SK-N-SH (cell line): ENCODE measurements around the gene TM9SF2. TPM values are rescaled to one million over a fixed set of nuclear protein-coding genes. Genes with fewer than 3 reads are reported as not detected.

Source experiments
- CTCF ChIA-PET: fragments of 300-600, 350-600 bp; formaldehyde crosslinking; extraction: SDS; loops from one replicate; lab custom pipeline; 2021; lab: Yijun Ruan, JAX
- POLR2A ChIA-PET: fragments of 350-600 bp; sonication (Branson Sonifier 250); formaldehyde crosslinking; extraction: SDS; loops from one replicate; lab custom pipeline; 2020; ENCODE audit warnings: antibody characterized with exemption, inconsistent platforms; lab: Yijun Ruan, JAX
- DNase-seq: peaks from one replicate; pipeline ENCODE4 v3.0.0; 2012
- H2AFZ ChIP-seq: fragments of 200-600 bp; sonication (generic); 2 replicates; pipeline ENCODE4 v1.8.1; 2016; ENCODE audit warnings: antibody characterized with exemption, mild to moderate bottlenecking, low read depth
- H3F3A ChIP-seq: fragments of 200-600 bp; sonication (generic); replicated peaks from 2 replicates; pipeline ENCODE3; 2016; ENCODE audit warnings: antibody characterized with exemption, mild to moderate bottlenecking; ENCODE audit not compliant: insufficient read depth
- H3K27ac ChIP-seq, 2 experiments: fragments of 200-500 bp in 1 of 2; fragments of 200-600 bp in 1 of 2; sonication (Bioruptor generic) in 1 of 2; sonication (generic), shearing (Covaris generic) in 1 of 2; 2 replicates each; pipeline versions ENCODE4 v1.5.1 to v1.6.1; 2014 to 2016; ENCODE audit warnings: low read depth in 2 of 2, inconsistent platforms in 1 of 2, low read length in 1 of 2, mild to moderate bottlenecking in 1 of 2, mixed read lengths in 1 of 2
- H3K27me3 ChIP-seq: fragments of 200-600 bp; sonication (generic), shearing (Covaris generic); 2 replicates; pipeline ENCODE4 v1.6.1; 2016; ENCODE audit warnings: mixed run types; ENCODE audit not compliant: insufficient read depth
- H3K36me3 ChIP-seq, 2 experiments: fragments of 200-500 bp in 1 of 2; fragments of 200-600 bp in 1 of 2; sonication (Bioruptor generic) in 1 of 2; sonication (generic) in 1 of 2; replicated peaks in 1 of 2; 2 replicates each; pipeline versions ENCODE3 to v1.5.1; 2014 to 2016; ENCODE audit warnings: low read length in 1 of 2, mild to moderate bottlenecking in 1 of 2; ENCODE audit not compliant: insufficient read depth in 2 of 2, control insufficient read depth in 1 of 2
- H3K4me1 ChIP-seq, 2 experiments: fragments of 200-500 bp in 1 of 2; fragments of 200-600 bp in 1 of 2; sonication (Bioruptor generic) in 1 of 2; sonication (generic), shearing (Covaris generic) in 1 of 2; 2 replicates each; pipeline versions ENCODE4 v1.5.1 to v1.6.1; 2014 to 2016; ENCODE audit warnings: low read depth in 1 of 2, low read length in 1 of 2, mixed run types in 1 of 2; ENCODE audit not compliant: insufficient read depth in 2 of 2, control insufficient read depth in 1 of 2
- H3K4me2 ChIP-seq: fragments of 200-600 bp; sonication (generic), shearing (Covaris generic); 2 replicates; pipeline ENCODE4 v1.6.1; 2017; ENCODE audit warnings: mixed run types
- H3K4me3 ChIP-seq, 2 experiments: fragments of 200-500 bp in 1 of 2; fragments of 200-600 bp in 1 of 2; sonication (Bioruptor generic) in 1 of 2; sonication (generic), shearing (Covaris generic) in 1 of 2; 2 replicates each; pipeline versions ENCODE4 v1.5.1 to v1.8.1; 2014 to 2016; ENCODE audit warnings: low read depth in 2 of 2, inconsistent platforms in 1 of 2, low read length in 1 of 2, mild to moderate bottlenecking in 1 of 2, mixed read lengths in 1 of 2, moderate library complexity in 1 of 2
- H3K79me2 ChIP-seq: fragments of 200-600 bp; sonication (generic); 2 replicates; pipeline ENCODE4 v1.8.1; 2017; ENCODE audit warnings: mild to moderate bottlenecking; ENCODE audit not compliant: insufficient read depth
- H3K9ac ChIP-seq: fragments of 200-600 bp; sonication (generic); 2 replicates; pipeline ENCODE4 v1.6.1; 2017; ENCODE audit warnings: mixed run types
- H3K9me2 ChIP-seq: fragments of 200-600 bp; sonication (generic); 2 replicates; pipeline ENCODE4 v1.6.1; 2017; ENCODE audit warnings: mixed run types
- H3K9me3 ChIP-seq: fragments of 200-600 bp; sonication (generic); 2 replicates; pipeline ENCODE4 v1.6.1; 2017; ENCODE audit warnings: mixed run types, mild to moderate bottlenecking, moderate library complexity
- H4K20me1 ChIP-seq: fragments of 200-600 bp; sonication (generic); 2 replicates; pipeline ENCODE4 v1.6.1; 2017; ENCODE audit warnings: mild to moderate bottlenecking, mixed run types; ENCODE audit not compliant: insufficient read depth
- FOSL2 ChIP-seq: IDR thresholded peaks from 2 replicates; pipeline ENCODE4 v1.4.0; 2012; ENCODE audit warnings: low read depth, mild to moderate bottlenecking, moderate library complexity, borderline replicate concordance
- FOXM1 ChIP-seq: IDR thresholded peaks from 2 replicates; pipeline ENCODE4 v1.4.0; 2012; ENCODE audit warnings: low read depth, mild to moderate bottlenecking
- GATA2 ChIP-seq: sonication (generic); formaldehyde crosslinking; IDR thresholded peaks from 2 replicates; pipeline ENCODE4 v1.5.0; 2020; ENCODE audit warnings: mild to moderate bottlenecking, missing genetic modification reagents
- MEF2A ChIP-seq: IDR thresholded peaks from 2 replicates; pipeline ENCODE4 v1.4.0; 2012; ENCODE audit warnings: low read depth, borderline replicate concordance
- NRF1 ChIP-seq: IDR thresholded peaks from 2 replicates; pipeline ENCODE4 v1.6.1; 2012; ENCODE audit warnings: low read depth, mild to moderate bottlenecking, low read length
- POLR2AphosphoS5 ChIP-seq: IDR thresholded peaks from 2 replicates; pipeline ENCODE4 v1.6.1; 2012; ENCODE audit warnings: low read depth, low read length
- RXRA ChIP-seq: IDR thresholded peaks from 2 replicates; pipeline ENCODE4 v1.4.0; 2012; ENCODE audit warnings: low read depth, mild to moderate bottlenecking, borderline replicate concordance
- TAF1 ChIP-seq: IDR thresholded peaks from 2 replicates; pipeline ENCODE4 v1.6.1; 2012; ENCODE audit warnings: low read depth, mild to moderate bottlenecking, low read length, moderate library complexity, borderline replicate concordance
- TEAD4 ChIP-seq: IDR thresholded peaks from 2 replicates; pipeline ENCODE4 v1.4.0; 2012; ENCODE audit warnings: mild to moderate bottlenecking, borderline replicate concordance; ENCODE audit not compliant: insufficient read depth
- WGBS: methylation state at CpG from one replicate; pipeline ENCODE4 v1.1.6; 2017; ENCODE audit warnings: low lambda C conversion rate; 5-methylcytosine and 5-hydroxymethylcytosine counted together
- polyA plus RNA-seq, 3 experiments: library from polyadenylated mRNA; depleted of rRNA; stranded (reverse); fragments of >200 nt; gene quantifications; 2 replicates each; pipeline ENCODE4 v1.2.3, GENCODE V29; 2012
- TF ChIP-seq, protein P1 (sequence below): IDR thresholded peaks from 2 replicates; pipeline ENCODE4 v1.4.0; 2012; ENCODE audit warnings: low read depth
- TF ChIP-seq, protein P2 (sequence below): IDR thresholded peaks from 2 replicates; pipeline ENCODE4 v1.4.0; 2012; ENCODE audit warnings: low read depth, borderline replicate concordance
- TF ChIP-seq, protein P3 (sequence below): IDR thresholded peaks from 2 replicates; pipeline ENCODE4 v1.6.1; 2012; ENCODE audit warnings: mild to moderate bottlenecking, low read depth, low read length, moderate library complexity

Gene TM9SF2
- polyA plus RNA-seq, 1 of the 3 experiments (the other 2 are of a cell fraction): 49.8 TPM

DNA sequence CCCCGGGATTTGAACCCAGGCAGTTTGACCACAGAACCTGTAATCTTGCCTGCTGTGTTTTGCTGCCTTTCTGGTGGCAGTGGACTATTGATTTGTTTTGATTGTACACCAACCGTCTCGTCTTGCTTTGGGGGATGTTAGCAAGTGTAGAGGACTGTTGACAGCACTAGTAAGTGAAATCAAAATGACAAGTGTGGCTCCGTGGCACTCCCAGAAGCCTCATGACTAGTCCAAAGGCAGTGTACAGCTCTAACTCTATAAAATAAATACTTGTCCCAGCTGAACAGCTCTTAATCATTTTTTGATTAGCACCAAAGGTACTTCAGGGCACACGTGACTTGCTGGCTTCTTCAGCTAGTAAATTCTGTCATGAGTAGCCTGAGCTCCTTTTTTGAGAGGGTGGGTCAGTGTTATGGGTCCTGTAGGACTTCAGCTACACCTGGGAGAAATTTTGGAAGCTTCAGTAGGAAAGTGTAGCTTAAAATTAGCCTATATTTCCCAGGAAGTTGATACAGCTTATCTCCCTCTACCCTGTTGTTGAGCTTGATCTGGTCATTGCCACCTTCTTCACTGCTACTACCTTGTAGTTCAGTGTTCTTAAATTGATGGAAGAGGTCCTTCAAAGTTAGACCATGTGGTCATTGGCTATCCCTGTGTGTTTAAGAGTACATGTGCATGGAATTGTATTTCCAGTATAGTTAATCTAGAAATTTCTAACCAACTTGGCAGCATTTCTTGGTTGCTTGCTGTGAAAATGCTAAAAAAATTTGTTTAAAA is 15.1 kb downstream of the TM9SF2 start:
- Histone ChIP-seq H3K4me1 (no peaks in the 10 kb centered on the region), H3K27ac (no peak overlapping the region), H4K20me1 (peaks cover 58% of the 10 kb centered on the region), H3F3A (no peaks in the 10 kb centered on the region)
- CTCF ChIA-PET: no interaction called here
- TF ChIP-seq RXRA (no peak), NRF1 (no peak), MEF2A (no peak), GATA2 (CRISPR knock-in tag) (no peak), TAF1 (no peak), FOXM1 (no peak), FOSL2 (no peak), TEAD4 (no peak), POLR2AphosphoS5 (no peak)
- TF ChIP-seq, protein P1, sequence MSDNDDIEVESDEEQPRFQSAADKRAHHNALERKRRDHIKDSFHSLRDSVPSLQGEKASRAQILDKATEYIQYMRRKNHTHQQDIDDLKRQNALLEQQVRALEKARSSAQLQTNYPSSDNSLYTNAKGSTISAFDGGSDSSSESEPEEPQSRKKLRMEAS: no peak
- TF ChIP-seq, protein P2, sequence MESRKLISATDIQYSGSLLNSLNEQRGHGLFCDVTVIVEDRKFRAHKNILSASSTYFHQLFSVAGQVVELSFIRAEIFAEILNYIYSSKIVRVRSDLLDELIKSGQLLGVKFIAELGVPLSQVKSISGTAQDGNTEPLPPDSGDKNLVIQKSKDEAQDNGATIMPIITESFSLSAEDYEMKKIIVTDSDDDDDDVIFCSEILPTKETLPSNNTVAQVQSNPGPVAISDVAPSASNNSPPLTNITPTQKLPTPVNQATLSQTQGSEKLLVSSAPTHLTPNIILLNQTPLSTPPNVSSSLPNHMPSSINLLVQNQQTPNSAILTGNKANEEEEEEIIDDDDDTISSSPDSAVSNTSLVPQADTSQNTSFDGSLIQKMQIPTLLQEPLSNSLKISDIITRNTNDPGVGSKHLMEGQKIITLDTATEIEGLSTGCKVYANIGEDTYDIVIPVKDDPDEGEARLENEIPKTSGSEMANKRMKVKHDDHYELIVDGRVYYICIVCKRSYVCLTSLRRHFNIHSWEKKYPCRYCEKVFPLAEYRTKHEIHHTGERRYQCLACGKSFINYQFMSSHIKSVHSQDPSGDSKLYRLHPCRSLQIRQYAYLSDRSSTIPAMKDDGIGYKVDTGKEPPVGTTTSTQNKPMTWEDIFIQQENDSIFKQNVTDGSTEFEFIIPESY: no peak
- TF ChIP-seq, protein P3, sequence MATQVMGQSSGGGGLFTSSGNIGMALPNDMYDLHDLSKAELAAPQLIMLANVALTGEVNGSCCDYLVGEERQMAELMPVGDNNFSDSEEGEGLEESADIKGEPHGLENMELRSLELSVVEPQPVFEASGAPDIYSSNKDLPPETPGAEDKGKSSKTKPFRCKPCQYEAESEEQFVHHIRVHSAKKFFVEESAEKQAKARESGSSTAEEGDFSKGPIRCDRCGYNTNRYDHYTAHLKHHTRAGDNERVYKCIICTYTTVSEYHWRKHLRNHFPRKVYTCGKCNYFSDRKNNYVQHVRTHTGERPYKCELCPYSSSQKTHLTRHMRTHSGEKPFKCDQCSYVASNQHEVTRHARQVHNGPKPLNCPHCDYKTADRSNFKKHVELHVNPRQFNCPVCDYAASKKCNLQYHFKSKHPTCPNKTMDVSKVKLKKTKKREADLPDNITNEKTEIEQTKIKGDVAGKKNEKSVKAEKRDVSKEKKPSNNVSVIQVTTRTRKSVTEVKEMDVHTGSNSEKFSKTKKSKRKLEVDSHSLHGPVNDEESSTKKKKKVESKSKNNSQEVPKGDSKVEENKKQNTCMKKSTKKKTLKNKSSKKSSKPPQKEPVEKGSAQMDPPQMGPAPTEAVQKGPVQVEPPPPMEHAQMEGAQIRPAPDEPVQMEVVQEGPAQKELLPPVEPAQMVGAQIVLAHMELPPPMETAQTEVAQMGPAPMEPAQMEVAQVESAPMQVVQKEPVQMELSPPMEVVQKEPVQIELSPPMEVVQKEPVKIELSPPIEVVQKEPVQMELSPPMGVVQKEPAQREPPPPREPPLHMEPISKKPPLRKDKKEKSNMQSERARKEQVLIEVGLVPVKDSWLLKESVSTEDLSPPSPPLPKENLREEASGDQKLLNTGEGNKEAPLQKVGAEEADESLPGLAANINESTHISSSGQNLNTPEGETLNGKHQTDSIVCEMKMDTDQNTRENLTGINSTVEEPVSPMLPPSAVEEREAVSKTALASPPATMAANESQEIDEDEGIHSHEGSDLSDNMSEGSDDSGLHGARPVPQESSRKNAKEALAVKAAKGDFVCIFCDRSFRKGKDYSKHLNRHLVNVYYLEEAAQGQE: no peak
- TF ChIP-seq, all 33 proteins: peak for 0
- Histone ChIP-seq H3K9me3 (no peaks in the 10 kb centered on the region), H3K4me3 (no peak overlapping the region), H2AFZ (no peak overlapping the region), H3K79me2 (peaks cover 73% of the 10 kb centered on the region), H3K27me3 (no peaks in the 10 kb centered on the region), H3K36me3 (peaks cover 20 to 30% of the 10 kb centered on the region in 2 experiments), H3K9ac (no peak overlapping the region), H3K4me2 (no peak overlapping the region), H3K9me2 (no peaks in the 10 kb centered on the region)
- DNase-seq: no peak
- WGBS: 95% methylated on average over 5 of the region's 5 CpGs
- POLR2A ChIA-PET: no interaction called here
